ENCODE measurements around the gene SCAPER. TPM values are rescaled to one million over a fixed set of nuclear protein-coding genes. Genes with fewer than 3 reads are reported as not detected.

Gene SCAPER
- total and polyA plus RNA-seq, 10 of the 15 experiments (the other 5 are each of a cell fraction or from before 2014, with no cell fraction given) = 1.0 to 7.7 (median 3.9) TPM

DNA sequence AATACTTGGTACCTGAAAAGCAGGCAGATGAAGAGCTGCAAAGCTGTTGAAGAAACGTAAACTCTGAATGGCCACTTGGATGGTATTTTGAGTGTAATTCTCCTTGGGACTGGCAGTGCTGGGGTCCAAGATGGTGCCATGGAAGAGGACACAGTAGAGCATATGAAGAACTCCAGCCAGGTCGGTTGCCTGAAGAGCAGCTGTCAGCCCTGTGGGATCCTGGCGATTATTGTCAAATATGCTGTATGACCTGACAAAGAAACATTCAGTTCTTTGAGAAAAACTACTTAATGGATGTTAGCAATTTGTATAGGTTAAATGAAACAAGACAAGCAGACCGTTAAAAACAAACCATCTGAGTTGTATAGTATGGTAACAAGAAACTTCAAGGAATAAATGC, 523.8 kb downstream of the SCAPER start (continued):
- TF ChIP-seq TARDBP (IDR thresholded peaks at IDR 0.05; ENCODE audit: borderline replicate concordance) (no peak), JUND (IDR thresholded peaks at IDR 0.05; ENCODE audit: low read depth, low read length) (no peak), SMC3 (IDR thresholded peaks at IDR 0.05; ENCODE audit: borderline replicate concordance, low read length) (no peak)

- no peak overlapping the region for H3K9ac ChIP-seq (ENCODE audit: control insufficient read depth, insufficient read depth, low read length)
- no peaks in the 10 kb centered on the region for H3K27me3 ChIP-seq (replicated peaks in 1 of 2; ENCODE audit: control insufficient read depth in 2 of 2, insufficient read depth in 2 of 2, low read length in 1 of 2)
- no peaks in the 10 kb centered on the region; a peak in 1 of 4 replicates for H3K36me3 ChIP-seq (ENCODE audit: control insufficient read depth in 2 of 2, insufficient read depth in 2 of 2, low read length in 1 of 2)
- POLR2A ChIA-PET = no interaction called here
- no peak overlapping the region for H3K27ac ChIP-seq (ENCODE audit: control insufficient read depth, insufficient read depth)
- H3K4me1 ChIP-seq (ENCODE audit: control insufficient read depth, insufficient read depth, low read length) = no peaks in the 10 kb centered on the region
- no peak overlapping the region for H3K4me2 ChIP-seq (ENCODE audit: control insufficient read depth, insufficient read depth)
- no peaks in the 10 kb centered on the region for H3K9me3 ChIP-seq (replicated peaks; ENCODE audit: control insufficient read depth, insufficient read depth, low read length)
- H4K20me1 ChIP-seq (ENCODE audit: control insufficient read depth, insufficient read depth) = no peaks in the 10 kb centered on the region
- no TSS peak for BruUV-seq (replicated peaks)
- no peak overlapping the region for H3K4me3 ChIP-seq
- TF ChIP-seq ZSCAN29 (IDR thresholded peaks at IDR 0.05) (no peak), CEBPB (IDR thresholded peaks at IDR 0.05; ENCODE audit: borderline replicate concordance in 1 of 2, low read depth in 2 of 2, low read length in 2 of 2) (no peak), TAF1 (IDR thresholded peaks at IDR 0.05; ENCODE audit: borderline replicate concordance, low read depth, low read length) (no peak), ZNF207 (IDR thresholded peaks at IDR 0.05; ENCODE audit: borderline replicate concordance) (no peak), KAT2A (conservative IDR thresholded peaks at IDR 0.05; ENCODE audit: control insufficient read depth, low read depth, low read length) (no peak), CHD2 (IDR thresholded peaks at IDR 0.05; ENCODE audit: borderline replicate concordance, low read depth, low read length) (no peak), KDM1A (IDR thresholded peaks at IDR 0.05; ENCODE audit: borderline replicate concordance) (no peak), KLF5 (IDR thresholded peaks at IDR 0.05; ENCODE audit: partially characterized antibody) (no peak), E2F4 (IDR thresholded peaks at IDR 0.05; ENCODE audit: low read depth, low read length) (no peak), BACH1 (IDR thresholded peaks at IDR 0.05; ENCODE audit: borderline replicate concordance) (no peak)
- TF ChIP-seq, protein P1, sequence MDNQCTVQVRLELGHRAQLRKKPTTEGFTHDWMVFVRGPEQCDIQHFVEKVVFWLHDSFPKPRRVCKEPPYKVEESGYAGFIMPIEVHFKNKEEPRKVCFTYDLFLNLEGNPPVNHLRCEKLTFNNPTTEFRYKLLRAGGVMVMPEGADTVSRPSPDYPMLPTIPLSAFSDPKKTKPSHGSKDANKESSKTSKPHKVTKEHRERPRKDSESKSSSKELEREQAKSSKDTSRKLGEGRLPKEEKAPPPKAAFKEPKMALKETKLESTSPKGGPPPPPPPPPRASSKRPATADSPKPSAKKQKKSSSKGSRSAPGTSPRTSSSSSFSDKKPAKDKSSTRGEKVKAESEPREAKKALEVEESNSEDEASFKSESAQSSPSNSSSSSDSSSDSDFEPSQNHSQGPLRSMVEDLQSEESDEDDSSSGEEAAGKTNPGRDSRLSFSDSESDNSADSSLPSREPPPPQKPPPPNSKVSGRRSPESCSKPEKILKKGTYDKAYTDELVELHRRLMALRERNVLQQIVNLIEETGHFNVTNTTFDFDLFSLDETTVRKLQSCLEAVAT (IDR thresholded peaks at IDR 0.05) = no peak
- H3K79me2 ChIP-seq (ENCODE audit: control insufficient read depth, insufficient read depth, low read length) = no peaks in the 10 kb centered on the region
- in situ Hi-C loops (cut with MboI) (no loop called here), intact Hi-C loops (cut with micrococcal nuclease; ENCODE audit: unreplicated experiment) (no loop called here)
- CTCF ChIA-PET = no interaction called here
- H2AFZ ChIP-seq (ENCODE audit: control insufficient read depth, low read depth, low read length) = no peak overlapping the region
- SMC1A ChIA-PET (ENCODE audit: uncharacterized antibody, unreplicated experiment) = no interaction called here
- FAIRE-seq (no peak), DNase-seq (ENCODE audit: low read depth, low spot score) (no peak), ATAC-seq (no peak)
- 86% methylated on average over 1 of the region's 1 CpG for WGBS (ENCODE audit: insufficient coverage, insufficient replicate concordance, low lambda C conversion rate, missing lambda C conversion rate)
- RAD21 ChIA-PET (ENCODE audit: unreplicated experiment) = no interaction called here
These were observed 524.9 kb downstream of the SCAPER start for GRCh38 chr15:76380249-76380648.

All from GM12878 (cell line).